ENCODE data around the gene BCL3. TPM values are rescaled to one million over a fixed set of nuclear protein-coding genes. Genes with fewer than 3 reads are reported as not detected.

BCL3 gene
- total RNA-seq, 4 donors from 2014 or later: 26.6 to 88.9 (median 51.4) TPM

GRCh38 chr19:44742330-44743061, 6.0 kb upstream of the BCL3 start:
- H3K27me3 ChIP-seq: no peaks in the 10 kb centered on the region
- intact Hi-C loops (cut with DNase I): no loop called here
- peak overlapping the region; percentile 87 to 100 (median 97) for H3K27ac ChIP-seq
- peaks cover 66 to 100% (median 69%) of the 10 kb centered on the region in 3 donors for H3K4me1 ChIP-seq
- no peaks in the 10 kb centered on the region for H3K36me3 ChIP-seq
- 29 to 35% methylated on average over 13 to 16 of the region's 20 CpGs for WGBS, 2 donors
- TF ChIP-seq CTCF (IDR thresholded peaks at IDR 0.05) (no peak), POLR2A (IDR thresholded peaks at IDR 0.05) (no peak)
- peak overlapping the region in 2 of 4 donors; percentile 10 to 30 for H3K4me3 ChIP-seq
- no peaks in the 10 kb centered on the region for H3K9me3 ChIP-seq
- DNase-seq: no peak

- intact Hi-C loops (cut with DNase I): no loop called here
- H3K27ac ChIP-seq: peak overlapping the region; percentile 97 to 100 (median 98)
- no peaks in the 10 kb centered on the region for H3K36me3 ChIP-seq
- no peak for TF ChIP-seq CTCF (IDR thresholded peaks at IDR 0.05)
- no peak for TF ChIP-seq POLR2A (IDR thresholded peaks at IDR 0.05)
- peaks cover 53 to 95% (median 64%) of the 10 kb centered on the region in 3 donors for H3K4me1 ChIP-seq
- H3K27me3 ChIP-seq: no peaks in the 10 kb centered on the region
- H3K4me3 ChIP-seq: peak overlapping the region in 1 of 4 donors; percentile 27
- no peaks in the 10 kb centered on the region for H3K9me3 ChIP-seq
- 19 to 20% methylated on average over 1 to 2 of the region's 3 CpGs for WGBS, 2 donors
- no peak for DNase-seq
These were observed 3.6 kb upstream of the BCL3 start for GRCh38 chr19:44744871-44745332.

- Histone ChIP-seq H3K4me1 (peaks cover 53 to 95% (median 69%) of the 10 kb centered on the region in 3 donors), H3K4me3 (peak overlapping the region in 1 of 4 donors; percentile 27), H3K36me3 (peaks cover 0 to under 1% (median 0%) of the 10 kb centered on the region in 3 donors), H3K27ac (peak overlapping the region; percentile 97 to 100 (median 98)), H3K27me3 (no peaks in the 10 kb centered on the region), H3K9me3 (no peaks in the 10 kb centered on the region)
- WGBS, 2 donors: 13 to 24% methylated on average over 5 to 8 of the region's 10 CpGs
- no peak for TF ChIP-seq CTCF (IDR thresholded peaks at IDR 0.05)
- no peak for TF ChIP-seq POLR2A (IDR thresholded peaks at IDR 0.05)
- intact Hi-C loops (cut with DNase I): no loop called here
- no peak for DNase-seq
These were observed 3.1 kb upstream of the BCL3 start for GRCh38 chr19:44745341-44745831.

GRCh38 chr19:44745887-44746600, 2.5 kb upstream of the BCL3 start:
- Histone ChIP-seq H3K27me3 (no peaks in the 10 kb centered on the region), H3K36me3 (peaks cover 0 to 7% (median 0%) of the 10 kb centered on the region in 3 donors), H3K4me3 (no peak overlapping the region), H3K4me1 (peaks cover 53 to 95% (median 70%) of the 10 kb centered on the region in 3 donors), H3K9me3 (no peaks in the 10 kb centered on the region), H3K27ac (peak overlapping the region; percentile 97 to 100 (median 98))
- TF ChIP-seq CTCF (IDR thresholded peaks at IDR 0.05) (no peak), POLR2A (IDR thresholded peaks at IDR 0.05) (no peak)
- no peak for DNase-seq
- intact Hi-C loops (cut with DNase I): no loop called here
- WGBS, 2 donors: 61 to 66% methylated on average over 4 of the region's 4 CpGs

- Histone ChIP-seq H3K4me1 (peaks cover 57 to 95% (median 70%) of the 10 kb centered on the region in 3 donors), H3K36me3 (peaks cover 0 to 13% (median 4%) of the 10 kb centered on the region in 3 donors), H3K27me3 (no peaks in the 10 kb centered on the region), H3K9me3 (no peaks in the 10 kb centered on the region), H3K4me3 (peak overlapping the region in 1 of 4 donors; percentile 92), H3K27ac (peak overlapping the region; percentile 97 to 100 (median 98))
- TF ChIP-seq POLR2A (IDR thresholded peaks at IDR 0.05) (no peak), CTCF (IDR thresholded peaks at IDR 0.05) (no peak)
- no peak for DNase-seq
- intact Hi-C loops (cut with DNase I): no loop called here
- WGBS, 2 donors: 82 to 84% methylated on average over 3 to 5 of the region's 5 CpGs
These were observed 1.9 kb upstream of the BCL3 start for GRCh38 chr19:44746616-44746945.
